HG03097 (cell line): ENCODE results near the gene PLCH2.
"Not testable (repeated sequence)": the region's sequence is repeated elsewhere in the genome, so short reads cannot be mapped to it uniquely, and the experiment has no call there.

Experiments
- ATAC-seq: cut with Tn5 transposase; IDR thresholded peaks from one replicate; pipeline ENCODE4 v1.9.1; 2021; ENCODE audit not compliant: unreplicated experiment, low FRiP score

The PLCH2 gene

GRCh38 chr1:2439369-2439768 lies 36.7 kb upstream of the PLCH2 start:
- ATAC-seq: no peak

- not testable (repeated sequence) for ATAC-seq
Measured at GRCh38 chr1:2440346-2440745, 35.7 kb upstream of the PLCH2 start.

GRCh38 chr1:2441746-2442145 lies 34.3 kb upstream of the PLCH2 start:
- no peak for ATAC-seq

- no peak for ATAC-seq
Measured at GRCh38 chr1:2442661-2443060, 33.4 kb upstream of the PLCH2 start.

- ATAC-seq: no peak
Measured at GRCh38 chr1:2443277-2444137, 32.6 kb upstream of the PLCH2 start.

- no peak for ATAC-seq
Measured at GRCh38 chr1:2444138-2444591, 31.9 kb upstream of the PLCH2 start.

- ATAC-seq: no peak
Measured at GRCh38 chr1:2445162-2445822, 30.8 kb upstream of the PLCH2 start.

- ATAC-seq: no peak
Measured at GRCh38 chr1:2445823-2446215, 30.3 kb upstream of the PLCH2 start.

- no peak for ATAC-seq
Measured at GRCh38 chr1:2446394-2446793, 29.7 kb upstream of the PLCH2 start.

- no peak for ATAC-seq
Measured at GRCh38 chr1:2446861-2447260, 29.2 kb upstream of the PLCH2 start.

GRCh38 chr1:2447276-2448097 lies 28.6 kb upstream of the PLCH2 start:
- no peak for ATAC-seq

GRCh38 chr1:2448098-2448445 lies 28.0 kb upstream of the PLCH2 start:
- ATAC-seq: no peak

- ATAC-seq: no peak
Measured at GRCh38 chr1:2449636-2450454, 26.2 kb upstream of the PLCH2 start.

- no peak for ATAC-seq
Measured at GRCh38 chr1:2451741-2452140, 24.3 kb upstream of the PLCH2 start.

- no peak for ATAC-seq
Measured at GRCh38 chr1:2452201-2452931, 23.7 kb upstream of the PLCH2 start.

GRCh38 chr1:2452932-2453315 lies 23.2 kb upstream of the PLCH2 start:
- no peak for ATAC-seq

GRCh38 chr1:2454227-2454626 lies 21.9 kb upstream of the PLCH2 start:
- no peak for ATAC-seq

- ATAC-seq: no peak
Measured at GRCh38 chr1:2455757-2456156, 20.3 kb upstream of the PLCH2 start.

GRCh38 chr1:2457444-2457843 lies 18.6 kb upstream of the PLCH2 start:
- ATAC-seq: no peak

- ATAC-seq: no peak
Measured at GRCh38 chr1:2458687-2459086, 17.4 kb upstream of the PLCH2 start.
